GM20431 (cell line): ENCODE measurements around the gene NEK6.

ENCODE experiments used
- in situ Hi-C: fragments of 300-500 bp; cut with MseI, MboI; formaldehyde crosslinking; loops from one replicate; pipeline ENCODE4 v1.15.0; 2020; ENCODE audit warnings: low sequenced_read_pairs; ENCODE audit not compliant: unreplicated experiment

Gene NEK6

DNA sequence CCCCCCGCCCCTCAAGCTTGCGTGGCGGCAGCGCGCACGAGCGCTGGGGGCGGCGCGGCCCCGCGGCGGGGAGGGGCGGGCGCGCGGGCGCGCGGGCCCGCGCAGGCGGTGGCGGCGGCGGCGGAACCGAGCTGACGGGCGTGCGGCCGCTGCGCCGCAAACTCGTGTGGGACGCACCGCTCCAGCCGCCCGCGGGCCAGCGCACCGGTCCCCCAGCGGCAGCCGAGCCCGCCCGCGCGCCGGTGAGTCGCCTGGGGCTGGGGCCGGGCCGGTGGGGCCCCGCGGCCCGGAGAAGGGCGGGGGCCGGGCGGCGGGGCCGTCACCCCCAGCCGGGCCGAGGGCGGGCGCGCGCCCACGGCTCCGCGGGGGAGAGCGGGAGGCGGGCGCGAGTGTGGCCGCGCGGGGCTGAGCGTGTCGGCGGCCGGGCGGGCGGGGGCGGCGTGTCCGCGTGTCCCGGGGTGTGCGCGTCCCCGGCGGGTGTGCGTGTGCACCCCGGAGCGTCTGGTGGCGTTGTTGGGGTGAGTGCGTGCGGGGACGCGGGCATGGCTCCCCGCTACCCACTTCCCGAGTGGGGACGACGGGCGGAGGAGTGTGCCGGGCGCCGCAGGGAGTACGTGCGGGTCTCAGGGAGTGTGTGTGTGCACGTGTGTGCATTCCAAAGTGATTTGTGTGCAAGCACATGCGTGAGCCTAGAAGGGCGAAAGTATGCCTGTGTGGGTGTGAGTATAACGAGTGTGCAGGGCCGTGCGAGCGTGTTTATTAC, at the start of gene NEK6:
TSS of gene NEK6 (plus strand) at position 106 of the 763 bp plus-strand sequence. CDS start 44,016 bp downstream, outside the sequence.
- in situ Hi-C loops: no loop called here

DNA sequence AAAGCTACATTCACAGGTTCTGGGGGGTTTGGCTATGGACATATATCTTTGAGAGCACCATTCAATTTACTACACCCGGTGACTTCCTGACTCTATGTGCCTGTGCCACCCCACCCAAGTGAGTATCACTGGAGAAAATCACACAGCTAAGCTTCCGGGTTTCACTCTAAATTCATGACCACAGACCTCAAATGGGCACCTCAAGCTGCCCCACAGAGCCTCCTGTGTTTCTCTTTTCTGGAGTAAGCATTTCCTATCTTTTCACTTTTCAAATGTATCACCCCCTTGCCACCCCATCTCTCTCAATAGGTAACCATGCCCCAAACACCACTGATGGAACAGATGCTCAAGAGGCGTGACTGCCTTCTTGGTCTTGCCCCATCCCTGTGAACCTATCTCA, 49.2 kb upstream of the NEK6 start:
- in situ Hi-C loops: no loop called here

DNA sequence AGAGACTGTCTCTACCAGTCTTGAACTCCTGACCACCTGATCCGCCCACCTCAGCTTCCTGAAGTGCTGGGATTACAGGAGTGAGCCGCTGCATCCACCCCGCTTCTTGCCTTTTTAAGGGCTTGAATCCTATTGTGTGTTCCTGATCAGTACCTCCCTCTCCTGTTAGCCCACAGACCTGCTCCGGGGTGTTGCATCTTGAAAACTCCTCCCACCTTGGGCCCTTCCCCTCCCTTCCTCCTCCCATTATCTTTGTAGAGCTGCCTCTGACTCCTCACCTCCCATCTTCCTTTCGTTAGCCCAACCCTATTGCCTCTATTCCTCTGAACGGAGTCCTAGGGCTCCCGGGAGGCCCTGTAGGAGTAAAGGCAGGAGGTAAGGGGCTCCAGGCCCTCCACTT, 48.5 kb upstream of the NEK6 start:
- in situ Hi-C loops: no loop called here

DNA sequence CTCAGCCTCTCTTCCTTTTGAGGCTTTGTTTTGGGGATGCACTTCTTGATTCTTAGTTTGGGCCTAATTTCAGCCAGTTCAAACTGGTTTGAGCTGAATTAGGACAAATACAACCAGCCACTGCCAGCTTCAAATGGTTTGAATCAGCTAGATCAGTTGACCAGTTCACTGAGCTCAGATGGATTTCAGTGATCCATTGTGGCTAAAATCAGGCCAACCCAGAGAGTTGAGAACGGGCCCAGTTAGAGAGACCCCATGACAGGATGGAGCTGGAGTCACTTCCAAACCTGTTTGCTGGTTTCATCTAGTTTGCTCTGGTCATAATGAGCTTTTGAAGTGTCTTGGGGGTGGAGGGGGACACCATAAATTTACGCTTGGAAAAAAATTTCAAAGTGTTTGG, 48.0 kb upstream of the NEK6 start:
- in situ Hi-C loops: no loop called here

DNA sequence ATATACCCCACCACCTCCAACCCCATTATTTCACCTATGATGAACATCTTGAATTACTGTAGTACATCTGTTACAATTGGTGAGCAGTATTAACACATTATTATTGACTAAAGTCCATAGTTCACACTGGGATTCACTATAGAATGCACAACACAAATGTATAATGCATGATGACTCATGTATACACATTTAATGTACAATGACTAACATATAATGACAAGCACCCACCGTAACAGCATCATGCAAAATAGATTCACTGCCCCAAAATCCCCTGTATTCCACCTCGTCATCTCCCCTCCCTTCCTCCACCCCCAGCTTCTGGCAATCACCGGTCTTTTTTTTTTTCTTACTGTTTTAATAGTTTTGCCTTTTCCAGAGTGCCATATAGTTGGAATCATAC, 47.1 kb upstream of the NEK6 start:
- in situ Hi-C loops: no loop called here

DNA sequence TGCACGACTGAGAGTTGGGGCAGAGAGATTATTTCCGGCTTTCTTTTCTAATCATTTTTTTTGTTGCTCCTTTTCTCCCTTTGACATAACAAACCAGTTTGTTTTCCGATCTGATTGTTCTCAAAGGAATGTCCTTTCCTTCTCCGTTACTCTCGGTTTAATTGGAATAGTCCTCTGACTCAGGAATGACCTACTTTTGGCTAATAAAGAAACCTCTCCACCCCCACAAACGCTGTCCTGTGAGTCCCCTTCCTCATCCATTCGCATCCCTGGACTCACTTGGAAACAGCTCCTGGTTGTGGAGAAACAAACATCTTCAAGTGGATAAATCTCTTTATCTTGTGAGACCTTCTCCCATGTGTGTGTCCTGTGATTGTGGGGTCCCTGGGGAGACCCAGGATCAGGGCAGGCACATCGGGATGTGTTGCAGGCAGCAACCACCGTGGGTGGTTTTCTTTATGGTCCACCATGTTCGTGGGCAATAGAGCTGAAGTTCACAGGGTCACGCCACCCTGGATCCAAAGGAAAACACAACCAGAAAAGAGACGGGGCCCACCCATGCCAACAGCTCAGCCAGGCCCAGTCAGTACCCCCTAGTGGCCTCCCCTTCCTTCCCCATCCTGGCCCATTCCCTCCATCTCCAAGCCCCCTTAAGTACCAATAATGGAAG, 45.2 kb upstream of the NEK6 start:
- in situ Hi-C loops: no loop called here

DNA sequence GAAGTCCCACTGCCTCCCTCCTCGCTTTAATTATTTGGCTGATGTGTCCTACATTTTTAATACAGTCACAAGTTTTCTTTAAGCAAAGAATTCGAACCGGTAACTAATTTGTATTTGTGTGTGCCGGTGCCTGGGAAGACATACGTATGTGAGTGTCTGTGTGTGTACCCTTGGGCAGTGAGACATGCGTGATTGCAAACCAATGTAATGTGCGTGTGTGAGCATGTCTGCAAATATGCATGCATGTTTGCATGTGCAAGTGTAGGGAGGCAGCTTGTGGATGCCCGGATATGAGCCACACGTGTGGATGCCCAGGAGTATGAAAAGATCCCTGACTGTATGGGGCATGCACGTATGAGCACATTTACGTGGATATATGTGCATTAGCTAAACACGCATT, 44.4 kb upstream of the NEK6 start:
- in situ Hi-C loops: no loop called here

DNA sequence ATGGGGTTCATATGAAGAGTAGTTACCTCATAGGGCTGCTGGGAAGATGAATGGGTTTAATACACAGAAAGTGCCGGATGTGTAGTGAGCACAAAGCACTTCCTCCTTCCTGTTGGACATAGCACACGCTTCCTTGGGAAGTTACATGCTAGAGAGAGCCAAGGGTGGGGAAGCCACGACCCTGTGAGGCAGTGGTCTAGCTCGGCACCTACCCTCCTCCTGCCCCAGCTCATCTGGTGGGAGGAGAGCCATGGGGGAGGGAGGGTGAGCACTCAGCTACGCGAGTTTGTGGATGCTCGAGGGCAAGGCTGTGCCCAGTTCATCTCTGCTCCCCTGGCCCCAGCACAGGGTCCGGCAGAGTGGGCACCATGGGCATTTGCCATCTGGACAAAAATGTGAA, 43.6 kb upstream of the NEK6 start:
- in situ Hi-C loops: no loop called here

DNA sequence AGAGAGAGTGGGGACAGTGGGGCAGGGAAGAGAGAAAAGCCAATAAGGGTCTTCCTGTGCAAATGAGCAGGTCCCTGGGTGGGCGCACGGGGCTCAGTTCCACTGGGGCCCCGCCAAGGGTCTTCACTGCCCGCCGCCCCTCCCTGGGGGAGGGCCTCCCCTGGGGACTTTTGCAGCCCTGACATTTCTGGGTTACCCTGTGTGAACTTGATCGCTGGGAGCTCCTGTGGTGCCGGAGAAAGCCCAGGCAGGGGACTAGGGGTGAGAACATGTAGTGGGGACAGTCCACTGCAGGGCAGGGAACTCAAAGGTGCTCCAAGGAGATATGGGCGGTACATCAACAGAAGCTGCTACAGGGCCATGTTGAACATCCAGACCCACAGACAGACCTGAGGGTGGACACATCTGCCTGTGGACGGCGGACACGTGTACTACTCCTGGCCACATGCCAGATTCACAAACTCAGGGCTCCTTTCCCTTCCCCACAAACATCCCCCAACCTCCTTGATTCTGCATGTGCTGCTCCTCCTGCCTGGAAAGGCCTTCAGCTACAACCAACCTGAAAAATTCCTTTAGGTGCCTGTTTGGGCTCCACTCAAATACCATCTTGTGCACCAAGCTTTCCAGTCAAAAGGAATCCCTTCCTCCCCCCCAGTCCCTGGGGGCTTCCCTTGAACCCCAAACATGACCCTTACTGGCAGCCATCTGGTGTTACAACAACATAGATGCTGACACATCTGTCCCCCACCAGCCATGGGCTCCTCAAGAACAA, 43.0 kb upstream of the NEK6 start:
- in situ Hi-C loops: no loop called here

DNA sequence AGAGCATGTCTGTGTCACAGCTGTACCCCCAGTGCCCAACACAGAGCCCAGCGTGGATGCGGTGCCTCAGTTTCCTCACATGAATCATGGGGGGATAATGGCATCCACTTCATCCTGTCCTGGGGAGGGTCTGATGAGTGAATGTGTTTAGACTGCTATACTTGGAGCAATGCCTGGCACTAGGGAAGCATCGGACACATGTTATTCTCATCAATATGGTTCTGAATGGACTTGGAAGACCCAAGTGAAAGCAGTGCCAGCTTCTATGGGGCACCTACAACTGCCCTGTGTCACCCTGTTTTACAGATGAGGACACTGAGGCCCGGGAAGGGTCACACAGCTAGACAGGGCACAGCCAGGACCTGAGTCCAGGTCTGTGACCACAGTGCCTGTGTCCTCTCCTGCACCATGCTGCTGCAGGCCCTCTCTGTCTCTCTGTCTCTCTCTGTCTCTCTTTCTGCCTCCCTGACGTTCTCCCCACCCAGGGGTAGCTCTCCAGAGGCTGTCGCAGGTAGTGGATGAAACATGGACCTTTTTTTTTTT, 42.3 kb upstream of the NEK6 start:
- in situ Hi-C loops: no loop called here

DNA sequence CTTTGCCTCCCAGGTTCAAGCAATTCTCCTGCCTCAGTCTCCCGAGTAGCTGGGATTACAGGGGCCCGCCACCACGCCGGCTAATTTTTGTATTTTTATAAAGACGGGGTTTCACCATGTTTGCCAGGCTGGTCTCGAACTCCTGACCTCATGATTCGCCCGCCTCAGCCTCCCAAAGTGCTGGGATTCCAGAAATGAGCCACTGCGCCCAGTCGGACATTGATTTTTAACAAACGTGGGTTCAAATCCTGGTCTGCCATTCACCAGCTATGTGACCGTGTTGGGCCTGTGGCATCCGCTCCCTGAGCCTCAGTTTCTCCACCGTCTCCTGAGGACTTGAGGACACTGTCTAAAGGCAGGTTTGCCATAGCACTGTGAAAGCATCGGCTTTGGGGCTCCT, 41.8 kb upstream of the NEK6 start:
- in situ Hi-C loops: no loop called here

DNA sequence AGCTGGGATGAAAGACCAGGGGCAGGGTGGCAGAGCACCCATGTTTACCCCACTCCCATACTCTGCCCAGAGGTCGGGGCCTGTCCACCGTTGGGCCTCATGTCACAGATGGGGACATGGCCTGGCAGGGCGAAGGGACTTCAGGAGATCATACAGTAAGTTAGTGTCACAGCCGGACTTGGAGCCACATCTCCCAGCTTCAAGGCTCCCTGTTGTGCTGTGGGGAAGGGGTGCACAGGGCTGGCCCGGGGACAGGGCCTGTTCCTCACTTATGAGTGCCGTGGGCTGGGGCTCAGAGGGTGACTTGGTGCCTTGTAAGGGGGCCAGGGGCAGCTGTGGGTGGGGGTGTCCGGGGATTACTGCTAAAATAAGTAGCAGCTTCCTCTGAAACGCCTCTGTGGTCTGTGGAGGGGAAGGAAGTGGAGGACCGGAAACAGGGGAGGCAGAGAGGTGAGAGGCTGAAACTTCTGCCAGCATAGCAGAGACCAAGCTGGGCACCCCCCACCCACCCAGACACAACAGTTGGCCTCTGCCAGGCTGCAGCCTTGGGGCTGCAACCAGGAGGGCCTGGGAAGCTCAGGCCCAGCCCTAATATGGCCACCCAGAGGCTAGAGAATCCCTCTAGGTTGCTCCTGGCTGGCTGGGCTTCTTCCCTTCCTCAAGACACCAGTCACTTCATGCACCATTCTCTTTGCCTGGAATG, 41.1 kb upstream of the NEK6 start:
- in situ Hi-C loops: no loop called here

DNA sequence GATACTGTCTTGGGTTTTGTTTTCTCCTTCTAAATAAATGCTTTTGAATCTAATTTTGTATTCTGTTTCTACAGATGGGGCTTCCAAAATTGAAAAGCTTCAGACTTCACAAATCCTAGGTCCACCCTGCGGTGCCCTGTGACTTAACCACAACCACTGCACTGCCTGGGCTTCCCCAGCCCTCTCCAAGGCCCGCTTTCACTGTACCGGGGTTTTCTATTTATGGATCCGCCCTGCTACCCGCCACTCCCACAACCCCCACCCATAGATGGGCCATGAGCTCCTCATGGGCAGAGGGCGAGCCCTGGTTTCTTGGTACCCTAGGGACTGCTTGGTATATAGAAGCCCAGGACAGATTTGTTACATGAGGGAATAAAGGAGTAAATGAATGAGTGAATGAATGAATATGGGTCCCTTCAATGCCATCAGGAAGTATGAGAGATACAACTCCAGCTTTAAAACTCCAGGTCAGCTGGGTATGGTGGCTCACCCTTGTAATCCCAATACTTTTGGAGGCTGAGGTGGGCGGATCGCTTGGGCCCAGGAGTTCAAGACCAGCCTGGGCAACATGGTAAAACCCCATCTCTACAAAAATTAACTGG, 39.8 kb upstream of the NEK6 start:
- in situ Hi-C loops: no loop called here

DNA sequence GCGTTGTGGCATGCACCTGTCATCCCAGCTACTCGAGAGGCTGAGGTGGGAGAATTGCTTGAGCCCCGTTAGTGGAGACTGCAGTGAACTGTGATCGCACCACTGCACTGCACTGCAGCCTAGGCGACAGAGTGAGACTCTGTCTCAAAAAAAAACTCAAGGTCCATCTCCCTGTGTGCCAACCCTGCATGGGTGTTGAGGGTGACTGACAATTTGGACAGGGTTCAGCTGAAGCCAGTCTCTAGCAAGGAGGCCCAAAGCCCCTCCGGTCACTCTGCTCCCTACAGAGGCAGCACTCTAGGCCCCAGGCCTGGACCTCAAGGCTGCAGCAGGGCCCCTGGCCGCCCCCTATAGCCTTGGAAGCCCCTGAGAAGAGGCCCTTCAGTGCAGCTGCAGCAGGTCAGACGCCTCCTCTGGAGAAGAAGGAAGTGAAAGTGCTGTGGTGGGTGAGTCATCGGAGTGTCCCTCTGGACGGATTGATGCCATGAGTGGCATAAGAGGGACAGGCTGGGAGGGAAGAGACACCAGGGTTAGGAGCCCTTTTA, 39.2 kb upstream of the NEK6 start:
- in situ Hi-C loops: no loop called here

DNA sequence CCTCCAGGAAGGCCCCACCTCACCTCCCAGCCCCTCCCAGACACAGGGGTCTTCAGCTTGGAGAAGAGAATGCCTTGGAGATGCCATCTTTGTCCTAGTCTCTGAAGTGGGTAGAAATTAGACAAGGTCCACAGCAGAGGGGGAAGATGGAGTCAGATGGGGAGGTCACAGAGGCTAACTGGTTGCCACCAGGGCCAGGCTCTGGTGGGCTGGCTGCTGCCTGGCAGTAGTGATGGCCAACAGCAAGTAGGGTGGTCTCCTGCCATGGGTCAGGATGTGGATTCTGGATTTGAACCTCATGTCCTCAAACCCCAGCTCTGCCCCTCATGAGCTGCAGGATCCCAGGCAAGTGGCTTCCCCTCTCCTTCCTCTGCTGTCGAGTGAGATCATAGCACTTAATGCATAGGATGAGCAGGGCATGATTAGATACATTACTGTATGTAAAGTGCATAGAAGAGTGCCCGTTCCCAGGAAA, 38.7 kb upstream of the NEK6 start:
- in situ Hi-C loops: no loop called here

DNA sequence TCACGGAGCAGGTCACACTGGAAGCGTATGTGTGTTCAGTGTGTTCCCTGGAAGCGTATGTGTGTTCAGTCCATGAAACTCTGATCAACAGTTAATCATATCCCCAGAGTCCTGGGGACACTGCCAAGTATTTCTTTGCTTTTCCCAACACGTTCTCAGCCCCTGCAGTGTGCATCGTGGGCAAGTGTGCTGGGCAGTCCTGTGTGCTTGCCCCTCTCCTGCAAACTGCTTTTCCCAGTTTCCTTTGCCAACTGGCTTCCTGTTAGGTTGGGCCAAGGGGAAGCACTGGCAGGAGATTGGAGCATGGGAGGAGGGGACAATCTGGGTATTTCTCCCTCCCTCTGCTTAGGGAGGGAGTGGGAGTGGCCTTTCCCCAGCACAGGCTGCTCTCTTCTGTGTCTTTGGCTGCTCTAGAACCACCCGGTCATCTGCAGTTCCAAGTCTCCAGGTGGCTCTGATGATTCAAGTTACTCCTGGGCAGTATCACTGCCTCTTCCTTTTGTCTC, 36.8 kb upstream of the NEK6 start:
- in situ Hi-C loops: no loop called here

DNA sequence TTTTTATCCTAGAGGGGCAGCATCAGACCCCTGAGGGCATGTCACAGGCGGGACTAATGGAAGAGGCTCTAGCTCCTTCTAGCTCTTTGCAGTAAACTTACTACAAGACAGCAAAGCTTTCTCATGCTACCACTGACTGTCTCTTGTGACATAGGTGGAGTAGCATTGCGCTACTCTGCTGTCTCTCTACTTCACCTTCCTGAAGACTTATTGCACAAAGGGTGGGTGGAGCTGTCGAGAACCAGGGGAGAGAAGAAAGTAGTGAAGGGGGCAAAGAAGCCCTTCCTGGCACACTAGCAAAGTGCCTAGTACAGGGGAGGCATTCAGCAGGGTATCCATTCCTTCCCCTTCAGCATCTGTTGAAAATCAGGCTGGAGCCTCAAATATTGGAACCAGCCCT, 36.1 kb upstream of the NEK6 start:
- in situ Hi-C loops: no loop called here

DNA sequence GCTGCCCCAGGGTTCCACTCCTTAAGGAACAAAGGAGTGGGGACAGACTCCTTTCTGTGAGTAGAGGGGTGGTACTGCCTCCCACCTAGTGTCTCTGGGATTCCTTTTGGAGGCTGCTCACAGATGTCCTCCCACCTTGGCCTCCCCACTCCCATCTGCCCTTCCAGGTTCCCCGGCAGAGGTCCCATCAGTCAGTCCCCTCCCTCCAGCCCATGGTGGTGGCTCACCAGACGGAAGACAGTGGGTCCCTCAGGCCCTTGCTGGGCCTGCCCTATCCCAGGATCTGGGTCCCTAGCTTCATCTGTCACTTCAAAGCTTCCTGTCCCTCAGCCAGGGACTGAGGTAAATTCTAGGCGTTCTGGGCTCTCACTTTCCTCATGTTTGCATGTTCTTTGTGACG, 35.6 kb upstream of the NEK6 start:
- in situ Hi-C loops: no loop called here
